Activated CD4-positive, alpha-beta T cell treated with anti-CD3 and anti-CD28 coated beads, Interleukin-2, amount 10 ng/mL, durations not matched to agents 24 days and 14 days (primary cell): ENCODE data around the gene CPA4. TPM values are rescaled to one million over a fixed set of nuclear protein-coding genes. Genes with fewer than 3 reads are reported as not detected.
A peak's percentile ranks its signal among the peaks of the same experiment; 100 is the strongest.

Experiments
- DNase-seq: peaks from one replicate; pipeline ENCODE4 v3.0.0; 2022
- H3K27ac Mint-ChIP-seq: one replicate; pipeline ENCODE4 v1.8.0; 2022; ENCODE audit warnings: mild to moderate bottlenecking, mixed read lengths
- H3K27me3 Mint-ChIP-seq: one replicate; pipeline ENCODE4 v1.8.0; 2022; ENCODE audit warnings: mixed read lengths
- H3K36me3 Mint-ChIP-seq: one replicate; pipeline ENCODE4 v1.8.0; 2022; ENCODE audit warnings: low read depth, mild to moderate bottlenecking, mixed read lengths
- H3K4me1 Mint-ChIP-seq: one replicate; pipeline ENCODE4 v1.8.0; 2021; ENCODE audit warnings: mixed read lengths
- H3K4me3 Mint-ChIP-seq: one replicate; pipeline ENCODE4 v1.8.0; 2022; ENCODE audit warnings: mild to moderate bottlenecking, moderate library complexity, mixed read lengths
- H3K9me3 Mint-ChIP-seq: one replicate; pipeline ENCODE4 v1.8.0; 2021; ENCODE audit warnings: mixed read lengths
- intact Hi-C: fragments of 100-400 bp; cut with micrococcal nuclease; formaldehyde crosslinking; loops from one replicate; pipeline ENCODE4 v1.15.1; 2023
- total RNA-seq: library from RNA; stranded (reverse); gene quantifications from 2 replicates; pipeline ENCODE4 v1.2.3, GENCODE V29; 2022

CPA4 gene
- total RNA-seq, 1 donor from 2014 or later, result not detected

GRCh38 chr7:130269318-130269694 is 23.7 kb upstream of the CPA4 start:
- Mint-ChIP-seq H3K27me3 (no peaks in the 10 kb centered on the region), H3K36me3 (no peaks in the 10 kb centered on the region), H3K9me3 (no peaks in the 10 kb centered on the region), H3K4me1 (peaks cover 6% of the 10 kb centered on the region), H3K27ac (no peak overlapping the region), H3K4me3 (no peak overlapping the region)
- intact Hi-C loops, result no loop called here
- no peak for DNase-seq

GRCh38 chr7:130270947-130271800 is 21.8 kb upstream of the CPA4 start:
- peaks cover 6% of the 10 kb centered on the region for H3K4me1 Mint-ChIP-seq
- no peaks in the 10 kb centered on the region for H3K27me3 Mint-ChIP-seq
- no peak overlapping the region for H3K27ac Mint-ChIP-seq
- no peaks in the 10 kb centered on the region for H3K9me3 Mint-ChIP-seq
- intact Hi-C loops, result loop anchor here (10.0 kb wide), 1 partner anchor 214 kb away; no protein-coding TSS in a partner anchor
- DNase-seq, result no peak
- no peaks in the 10 kb centered on the region for H3K36me3 Mint-ChIP-seq
- H3K4me3 Mint-ChIP-seq, result no peak overlapping the region

- intact Hi-C loops, result loop anchor here (1.0 to 10.0 kb wide), 2 partner anchors 92 to 212 kb away; no protein-coding TSS in a partner anchor
- H3K27ac Mint-ChIP-seq, result no peak overlapping the region
- peaks cover 18% of the 10 kb centered on the region for H3K4me1 Mint-ChIP-seq
- no peak for DNase-seq
- H3K27me3 Mint-ChIP-seq, result no peaks in the 10 kb centered on the region
- H3K4me3 Mint-ChIP-seq, result peak overlapping the region; percentile 19
- H3K36me3 Mint-ChIP-seq, result no peaks in the 10 kb centered on the region
- H3K9me3 Mint-ChIP-seq, result no peaks in the 10 kb centered on the region
Measured at GRCh38 chr7:130272381-130273080, 20.4 kb upstream of the CPA4 start.

- Mint-ChIP-seq H3K36me3 (no peaks in the 10 kb centered on the region), H3K4me3 (peak overlapping the region; percentile 63), H3K4me1 (peaks cover 22% of the 10 kb centered on the region), H3K27me3 (no peaks in the 10 kb centered on the region), H3K27ac (peak overlapping the region; percentile 4), H3K9me3 (no peaks in the 10 kb centered on the region)
- no peak for DNase-seq
- intact Hi-C loops, result loop anchor here (1.0 to 10.0 kb wide), 2 partner anchors 93 to 211 kb away; no protein-coding TSS in a partner anchor
Measured at GRCh38 chr7:130273081-130273932, 19.7 kb upstream of the CPA4 start.

GRCh38 chr7:130273933-130274255 is 19.1 kb upstream of the CPA4 start:
- Mint-ChIP-seq H3K4me1 (peaks cover 22% of the 10 kb centered on the region), H3K9me3 (no peaks in the 10 kb centered on the region), H3K27me3 (no peaks in the 10 kb centered on the region), H3K27ac (no peak overlapping the region), H3K36me3 (no peaks in the 10 kb centered on the region), H3K4me3 (peak overlapping the region; percentile 26)
- DNase-seq, result no peak
- intact Hi-C loops, result loop anchor here (1.0 to 10.0 kb wide), 2 partner anchors 94 to 211 kb away; no protein-coding TSS in a partner anchor

GRCh38 chr7:130274296-130274695 is 18.7 kb upstream of the CPA4 start:
- Mint-ChIP-seq H3K27ac (no peak overlapping the region), H3K9me3 (no peaks in the 10 kb centered on the region), H3K36me3 (no peaks in the 10 kb centered on the region), H3K27me3 (no peaks in the 10 kb centered on the region), H3K4me3 (peak overlapping the region; percentile 26), H3K4me1 (peaks cover 22% of the 10 kb centered on the region)
- intact Hi-C loops, result loop anchor here (10.0 kb wide), 1 partner anchor 211 kb away; no protein-coding TSS in a partner anchor
- no peak for DNase-seq

- intact Hi-C loops, result loop anchor here (10.0 kb wide), 1 partner anchor 210 kb away; no protein-coding TSS in a partner anchor
- peaks cover 22% of the 10 kb centered on the region for H3K4me1 Mint-ChIP-seq
- no peak for DNase-seq
- no peak overlapping the region for H3K4me3 Mint-ChIP-seq
- H3K36me3 Mint-ChIP-seq, result no peaks in the 10 kb centered on the region
- no peak overlapping the region for H3K27ac Mint-ChIP-seq
- H3K27me3 Mint-ChIP-seq, result no peaks in the 10 kb centered on the region
- H3K9me3 Mint-ChIP-seq, result no peaks in the 10 kb centered on the region
Measured at GRCh38 chr7:130274983-130275591, 17.9 kb upstream of the CPA4 start.

- no peaks in the 10 kb centered on the region for H3K9me3 Mint-ChIP-seq
- no peak for DNase-seq
- intact Hi-C loops, result loop anchor here (10.0 kb wide), 1 partner anchor 209 kb away; no protein-coding TSS in a partner anchor
- H3K4me3 Mint-ChIP-seq, result no peak overlapping the region
- peaks cover 22% of the 10 kb centered on the region for H3K4me1 Mint-ChIP-seq
- no peaks in the 10 kb centered on the region for H3K36me3 Mint-ChIP-seq
- H3K27me3 Mint-ChIP-seq, result no peaks in the 10 kb centered on the region
- H3K27ac Mint-ChIP-seq, result no peak overlapping the region
Measured at GRCh38 chr7:130275826-130276297, 17.1 kb upstream of the CPA4 start.

- H3K9me3 Mint-ChIP-seq, result no peaks in the 10 kb centered on the region
- H3K4me1 Mint-ChIP-seq, result peaks cover 20% of the 10 kb centered on the region
- intact Hi-C loops, result loop anchor here (1.0 to 10.0 kb wide), 5 partner anchors 86 to 372 kb away; partner anchors contain the start of gene ZC3HC1
- H3K36me3 Mint-ChIP-seq, result no peaks in the 10 kb centered on the region
- H3K4me3 Mint-ChIP-seq, result peak overlapping the region; percentile 30
- no peak for DNase-seq
- H3K27me3 Mint-ChIP-seq, result no peaks in the 10 kb centered on the region
- H3K27ac Mint-ChIP-seq, result peak overlapping the region; percentile 87
Measured at GRCh38 chr7:130276796-130277762, 15.9 kb upstream of the CPA4 start.

GRCh38 chr7:130277763-130278643 is 15.0 kb upstream of the CPA4 start:
- Mint-ChIP-seq H3K27me3 (no peaks in the 10 kb centered on the region), H3K36me3 (no peaks in the 10 kb centered on the region), H3K27ac (peak overlapping the region; percentile 87), H3K4me1 (peaks cover 20% of the 10 kb centered on the region), H3K9me3 (no peaks in the 10 kb centered on the region), H3K4me3 (peak overlapping the region; percentile 29)
- intact Hi-C loops, result loop anchor here (1.0 to 10.0 kb wide), 5 partner anchors 85 to 371 kb away; partner anchors contain the start of gene ZC3HC1
- DNase-seq, result no peak

- Mint-ChIP-seq H3K27ac (no peak overlapping the region), H3K9me3 (no peaks in the 10 kb centered on the region), H3K4me1 (peaks cover 18% of the 10 kb centered on the region), H3K4me3 (no peak overlapping the region), H3K27me3 (no peaks in the 10 kb centered on the region), H3K36me3 (no peaks in the 10 kb centered on the region)
- DNase-seq, result no peak
- intact Hi-C loops, result loop anchor here (10.0 kb wide), 1 partner anchor 206 kb away; no protein-coding TSS in a partner anchor
Measured at GRCh38 chr7:130278860-130279259, 14.1 kb upstream of the CPA4 start.
